Activated CD4-positive, CD25-positive, alpha-beta regulatory T cell (primary cell): ENCODE results near the gene WFDC1.

Source experiments
- DNase-seq, 4 experiments: peaks; one replicate each; lab custom pipeline; 2025; lab: John Stamatoyannopoulos, UW

WFDC1 gene

DNA sequence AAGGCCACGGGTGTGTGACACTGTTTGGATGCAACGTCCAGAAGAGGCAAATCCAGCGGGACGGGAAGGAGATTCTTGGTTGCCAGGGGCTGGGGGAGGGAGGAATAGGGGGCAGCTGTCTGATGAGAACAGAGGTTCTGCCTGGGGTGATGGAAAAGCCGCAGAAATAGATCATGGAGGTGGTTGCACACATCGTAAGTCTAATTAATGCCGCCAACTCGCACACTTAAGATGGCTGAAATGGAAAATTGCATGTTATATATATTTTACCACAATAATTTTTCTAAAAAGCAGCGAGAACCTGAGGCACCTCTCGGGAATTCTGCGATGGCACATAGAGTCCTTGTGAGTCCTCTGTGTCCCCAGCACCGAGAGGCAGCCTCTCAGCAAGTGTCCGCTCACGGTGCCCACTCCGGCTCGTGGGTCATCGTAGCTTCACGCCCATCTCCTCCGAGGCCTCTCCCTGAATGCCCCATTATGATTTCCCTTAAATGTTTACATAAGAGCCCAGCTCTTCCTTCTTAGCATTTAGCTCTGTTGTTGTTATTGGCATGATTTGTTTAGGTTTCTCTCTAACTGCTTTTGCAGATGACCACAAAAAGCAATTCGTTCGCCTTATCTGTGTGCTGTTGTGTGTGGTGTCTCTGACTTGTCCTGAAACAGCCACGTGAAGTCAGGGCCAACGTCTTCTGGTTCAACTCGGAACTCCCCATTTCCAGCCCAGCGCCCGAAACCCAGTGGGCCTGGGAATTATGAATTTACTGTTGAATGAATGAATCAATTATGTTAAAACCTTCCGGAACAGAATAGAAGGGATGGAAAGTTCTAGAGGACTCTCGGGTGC lies 7.7 kb downstream of the WFDC1 start:
- DNase-seq: no peak

DNA sequence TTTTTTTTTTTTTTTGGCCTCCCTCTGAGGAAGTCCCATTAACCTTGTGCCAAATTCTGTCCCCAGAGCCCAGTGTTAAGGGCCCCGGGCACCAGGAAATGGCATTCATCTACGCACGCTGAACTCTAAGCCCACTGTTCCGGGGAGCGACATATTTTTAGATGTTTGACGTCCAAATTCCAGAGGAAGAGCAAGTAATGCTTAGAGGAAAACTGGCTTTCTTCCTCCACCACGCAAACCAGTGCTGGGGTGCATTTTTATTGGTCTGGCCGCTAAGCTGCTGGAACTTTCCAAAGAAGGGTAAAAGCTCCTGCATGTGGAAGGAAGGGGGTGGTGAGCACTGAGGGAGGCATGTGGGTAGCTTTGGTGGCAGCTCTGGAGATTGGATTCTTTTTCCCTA lies 8.3 kb downstream of the WFDC1 start:
- DNase-seq: no peak

- no peak for DNase-seq
Observed at GRCh38 chr16:84303516-84303915, 8.8 kb downstream of the WFDC1 start.

- no peak for DNase-seq
Observed at GRCh38 chr16:84306564-84306963, 11.9 kb downstream of the WFDC1 start.

DNA sequence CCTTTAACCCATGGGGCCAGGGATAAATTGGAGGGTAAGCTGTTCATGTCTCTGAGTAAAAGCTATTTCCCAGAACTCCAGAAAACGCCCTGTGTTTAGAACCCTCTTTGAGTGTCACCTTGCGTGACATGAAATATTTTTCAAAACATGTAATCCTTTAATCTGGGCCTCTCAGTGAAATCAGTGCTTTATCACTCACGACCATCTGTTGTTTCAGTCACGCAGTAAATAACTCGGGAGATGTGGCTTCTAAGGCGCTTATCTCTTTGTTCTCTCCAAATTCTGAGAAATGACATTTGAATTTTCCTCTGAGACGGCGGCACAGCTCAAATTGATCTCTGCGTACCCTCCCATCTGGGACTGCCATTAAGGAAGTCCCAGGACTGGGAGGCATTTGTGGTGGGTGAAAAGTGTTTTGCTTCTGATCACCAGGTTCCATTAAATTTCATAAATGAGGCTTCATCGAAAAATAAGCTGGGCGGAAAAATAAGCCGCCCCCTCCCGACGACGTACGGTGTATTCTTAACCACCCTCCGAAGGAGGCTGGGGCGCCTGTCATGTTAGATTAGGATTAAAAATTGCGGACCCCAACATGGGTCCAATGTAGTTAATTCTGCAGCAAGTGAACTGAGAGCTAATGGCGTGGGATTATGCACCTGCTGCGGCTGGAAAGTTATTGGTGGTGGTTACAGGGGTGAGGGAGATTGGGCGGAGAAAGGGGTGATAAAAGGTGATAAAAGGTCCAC lies 12.7 kb downstream of the WFDC1 start:
- DNase-seq: no peak

DNA sequence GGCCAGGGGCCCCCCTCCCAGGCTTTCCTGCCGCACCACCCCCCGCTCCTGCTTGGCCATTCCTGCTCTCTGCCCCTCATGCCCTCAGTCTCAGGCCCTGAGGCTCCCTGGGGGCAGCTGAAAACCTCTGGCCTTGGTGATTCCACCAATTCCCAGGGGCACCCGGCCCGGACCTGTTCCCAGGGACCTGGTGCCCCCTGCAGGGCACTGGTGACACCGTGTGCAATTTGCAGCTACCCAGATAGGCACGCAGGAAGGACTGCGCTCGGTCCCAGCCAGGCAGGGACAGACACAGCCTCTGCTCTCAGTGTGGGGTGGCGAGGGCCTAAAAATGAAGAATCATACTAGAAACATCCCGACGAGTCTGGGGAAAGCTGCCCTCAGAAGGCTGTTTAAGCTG lies 13.4 kb downstream of the WFDC1 start:
- DNase-seq: no peak

DNA sequence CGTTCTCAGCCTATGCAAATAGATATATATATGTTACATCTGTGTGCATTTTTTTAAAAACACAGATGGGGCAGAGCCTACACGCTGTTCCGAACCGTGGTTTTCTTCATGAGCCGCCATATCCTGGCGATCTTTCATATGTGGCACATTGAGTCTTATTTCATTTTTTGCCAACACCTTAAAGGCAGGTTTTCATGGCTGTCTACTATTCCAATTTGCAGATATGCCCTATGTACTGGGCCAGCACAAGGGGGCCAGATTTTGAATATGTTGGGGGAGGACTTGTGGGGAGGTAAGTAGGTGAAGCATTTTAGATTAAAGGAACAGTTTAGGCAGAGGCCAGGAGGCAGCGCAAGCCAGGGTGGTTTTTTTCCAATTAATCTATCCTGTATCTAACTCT lies 16.0 kb downstream of the WFDC1 start:
- DNase-seq: no peak

DNA sequence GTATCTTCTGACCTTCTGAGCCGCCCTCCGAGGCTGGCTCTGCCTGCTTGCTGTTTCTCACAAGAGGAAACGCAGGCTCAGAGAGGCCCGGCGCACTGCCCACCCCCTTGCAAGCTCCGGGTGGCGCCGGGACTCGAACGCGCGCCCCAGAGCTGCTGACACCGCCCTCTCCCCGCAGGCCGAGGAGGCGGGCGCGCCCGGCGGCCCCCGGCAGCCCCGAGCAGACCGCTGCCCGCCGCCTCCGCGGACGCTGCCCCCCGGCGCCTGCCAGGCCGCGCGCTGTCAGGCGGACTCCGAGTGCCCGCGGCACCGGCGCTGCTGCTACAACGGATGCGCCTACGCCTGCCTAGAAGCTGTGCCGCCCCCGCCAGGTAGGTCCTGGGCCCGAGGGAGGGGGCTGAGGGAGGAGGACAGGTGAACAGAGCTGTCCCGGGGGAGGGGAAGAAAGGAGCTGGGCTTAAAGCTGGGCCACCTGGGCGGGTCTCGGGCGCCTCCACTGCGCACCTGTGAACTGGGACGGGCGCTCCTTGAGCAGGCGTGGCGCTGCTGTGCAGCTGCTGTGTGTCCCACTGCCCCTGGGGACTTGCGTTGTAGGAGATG lies 18.2 kb downstream of the WFDC1 start:
- no peak for DNase-seq

DNA sequence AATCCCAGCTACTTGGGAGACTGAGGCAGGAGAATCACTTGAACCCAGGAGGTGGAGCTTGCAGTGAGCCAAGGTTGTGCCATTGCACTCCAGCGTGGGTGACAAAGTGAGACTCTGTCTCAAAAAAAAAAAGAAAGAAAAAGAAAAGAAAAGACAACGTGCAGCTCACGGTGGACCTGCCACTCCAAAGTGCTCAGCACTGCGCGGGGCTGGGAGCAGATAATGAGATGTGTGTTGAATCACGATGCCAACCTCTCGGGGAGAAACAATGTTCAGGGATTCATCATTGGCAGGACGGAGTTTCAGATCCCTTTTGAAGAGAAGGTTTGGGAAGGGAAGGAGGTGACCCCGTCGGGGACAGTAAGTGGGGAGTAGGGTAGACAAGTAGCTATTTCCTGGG lies 19.2 kb downstream of the WFDC1 start:
- no peak for DNase-seq

- no peak for DNase-seq
Observed at GRCh38 chr16:84314373-84314772, 19.7 kb downstream of the WFDC1 start.

DNA sequence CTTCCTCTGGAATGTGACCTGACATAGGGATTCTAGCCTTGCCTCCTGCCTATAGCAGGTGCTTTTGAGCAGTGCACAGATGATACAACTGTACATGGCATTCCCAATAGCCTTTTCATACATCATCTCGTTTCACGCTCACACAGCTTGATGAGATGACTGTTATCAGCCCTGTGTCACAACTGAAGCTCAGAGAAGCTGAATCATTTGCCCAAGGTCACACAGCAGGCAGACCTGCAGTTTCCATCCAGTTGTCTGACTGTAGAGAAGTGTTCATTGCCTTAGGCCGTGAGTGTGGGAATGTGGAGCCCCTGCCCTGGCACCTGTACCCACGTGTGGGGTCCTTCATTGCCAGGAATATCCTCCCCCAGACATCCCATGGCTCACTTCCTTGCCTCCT lies 20.1 kb downstream of the WFDC1 start:
- no peak for DNase-seq

- DNase-seq: no peak
Observed at GRCh38 chr16:84315422-84315821, 20.7 kb downstream of the WFDC1 start.

DNA sequence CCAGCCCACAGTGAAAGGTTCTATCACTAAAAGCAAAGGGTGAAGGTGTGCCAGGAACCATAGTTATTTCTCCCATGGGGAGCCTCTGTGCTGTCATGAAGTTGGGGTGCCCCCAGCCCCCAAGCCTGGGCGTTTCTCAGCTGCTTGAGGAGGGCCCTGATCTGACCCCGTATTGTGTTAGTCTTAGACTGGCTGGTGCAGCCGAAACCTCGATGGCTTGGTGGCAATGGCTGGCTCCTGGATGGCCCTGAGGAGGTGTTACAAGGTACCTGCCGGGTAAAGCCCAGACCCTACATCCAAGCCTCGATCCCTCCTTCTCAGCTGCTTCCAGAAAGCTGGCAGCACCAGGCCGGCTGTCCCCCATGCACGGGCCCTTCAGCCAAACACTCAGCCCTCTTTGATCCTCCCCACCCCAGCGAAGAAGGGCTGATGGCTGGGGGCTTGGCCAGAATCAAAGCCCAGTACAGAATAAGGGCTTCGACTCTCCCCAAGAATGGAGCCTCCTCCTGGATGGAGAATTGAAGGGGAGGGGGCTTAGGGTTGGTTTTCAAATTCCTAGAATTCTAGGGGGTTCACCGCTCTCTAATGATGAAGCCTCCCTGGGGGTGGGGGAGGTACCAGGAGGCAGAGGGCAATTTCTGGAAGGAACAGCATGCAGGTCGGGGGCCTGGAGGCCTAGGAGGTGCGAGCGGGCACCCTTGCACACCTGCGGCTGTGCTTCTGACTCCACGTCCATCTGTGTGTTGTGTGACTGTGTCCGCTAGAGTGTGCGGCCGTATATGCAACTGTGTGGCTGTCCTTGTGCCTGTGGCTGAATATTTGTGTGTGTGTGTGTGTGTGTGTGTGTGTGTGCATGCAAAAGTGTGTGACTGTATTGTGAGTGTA lies 23.7 kb downstream of the WFDC1 start:
- no peak for DNase-seq

- DNase-seq: no peak
Observed at GRCh38 chr16:84319146-84319760, 24.6 kb downstream of the WFDC1 start.

GRCh38 chr16:84320511-84320910 lies 25.8 kb downstream of the WFDC1 start:
- DNase-seq: no peak

GRCh38 chr16:84321932-84322331 lies 27.3 kb downstream of the WFDC1 start:
- DNase-seq: no peak

- DNase-seq: no peak
Observed at GRCh38 chr16:84322749-84323148, 28.1 kb downstream of the WFDC1 start.

GRCh38 chr16:84323606-84324005 lies 28.9 kb downstream of the WFDC1 start:
- no peak for DNase-seq

GRCh38 chr16:84324434-84325262 lies 30.0 kb downstream of the WFDC1 start:
- no peak for DNase-seq

DNA sequence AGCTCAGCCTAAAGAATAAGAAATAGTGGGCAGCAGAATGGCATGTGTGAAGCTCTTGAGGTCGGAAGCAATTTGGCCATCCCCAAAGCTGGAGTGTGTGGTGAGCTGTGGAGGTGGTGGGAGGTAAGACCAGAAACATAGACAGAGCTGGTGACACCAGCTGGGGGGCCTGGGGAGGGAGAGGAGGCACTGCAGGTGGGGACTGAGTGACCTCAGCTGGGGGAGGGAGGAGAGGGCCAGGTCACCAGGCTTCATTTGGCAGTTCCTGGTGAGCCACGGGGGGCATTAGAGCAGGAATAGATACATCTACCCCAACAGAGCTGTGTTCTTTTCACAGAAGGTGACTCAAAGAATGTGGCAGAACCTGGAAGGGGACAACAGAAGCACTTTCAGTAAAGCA lies 31.9 kb downstream of the WFDC1 start:
- no peak for DNase-seq
